Measurements from ENCODE around the gene SIRT2. TPM values are rescaled to one million over a fixed set of nuclear protein-coding genes. Genes with fewer than 3 reads are reported as not detected.

Gene SIRT2
- total RNA-seq, 6 experiments from 2014 or later = 34.9 to 36.4 (median 35.6) TPM

GRCh38 chr19:38922482-38922881 is 23.1 kb upstream of the SIRT2 start:
- TF ChIP-seq CTCF (IDR thresholded peaks at IDR 0.05) = no peak
- Mint-ChIP-seq H3K4me1 (ENCODE audit: low read depth) (no peaks in the 10 kb centered on the region), H3K9me3 (no peaks in the 10 kb centered on the region), H3K36me3 (ENCODE audit: low read depth) (peaks cover 10% of the 10 kb centered on the region), H3K27me3 (ENCODE audit: insufficient read depth) (no peaks in the 10 kb centered on the region), H3K4me3 (no peak overlapping the region), H3K27ac (no peak overlapping the region)
- no peak for DNase-seq

GRCh38 chr19:38921420-38922274 is 22.2 kb upstream of the SIRT2 start:
- no peak overlapping the region for H3K27ac Mint-ChIP-seq
- peaks cover 10% of the 10 kb centered on the region for H3K36me3 Mint-ChIP-seq (ENCODE audit: low read depth)
- no peak overlapping the region for H3K4me3 Mint-ChIP-seq
- H3K4me1 Mint-ChIP-seq (ENCODE audit: low read depth) = no peaks in the 10 kb centered on the region
- no peak for TF ChIP-seq CTCF (IDR thresholded peaks at IDR 0.05)
- no peaks in the 10 kb centered on the region for H3K9me3 Mint-ChIP-seq
- no peak for DNase-seq
- H3K27me3 Mint-ChIP-seq (ENCODE audit: insufficient read depth) = no peaks in the 10 kb centered on the region

- Mint-ChIP-seq H3K4me1 (ENCODE audit: low read depth) (no peaks in the 10 kb centered on the region), H3K27ac (no peak overlapping the region), H3K4me3 (no peak overlapping the region), H3K9me3 (no peaks in the 10 kb centered on the region), H3K27me3 (ENCODE audit: insufficient read depth) (no peaks in the 10 kb centered on the region), H3K36me3 (ENCODE audit: low read depth) (peaks cover 10% of the 10 kb centered on the region)
- no peak for DNase-seq
- TF ChIP-seq CTCF (IDR thresholded peaks at IDR 0.05) = no peak
Observed at GRCh38 chr19:38920602-38921419, 21.4 kb upstream of the SIRT2 start.

GRCh38 chr19:38919837-38920601 is 20.6 kb upstream of the SIRT2 start:
- DNase-seq = no peak

More at GRCh38 chr19:38919837-38920601, 20.6 kb upstream of the SIRT2 start:
- no peaks in the 10 kb centered on the region for H3K27me3 Mint-ChIP-seq (ENCODE audit: insufficient read depth)
- H3K9me3 Mint-ChIP-seq = no peaks in the 10 kb centered on the region
- no peak for TF ChIP-seq CTCF (IDR thresholded peaks at IDR 0.05)
- no peaks in the 10 kb centered on the region for H3K4me1 Mint-ChIP-seq (ENCODE audit: low read depth)
- H3K36me3 Mint-ChIP-seq (ENCODE audit: low read depth) = peaks cover 10% of the 10 kb centered on the region
- H3K27ac Mint-ChIP-seq = no peak overlapping the region
- H3K4me3 Mint-ChIP-seq = no peak overlapping the region

Data from HFFc6 (cell line).